HG03196 (cell line): ENCODE measurements around the gene CD81.

ENCODE experiments used
- ATAC-seq: cut with Tn5 transposase; IDR thresholded peaks from one replicate; pipeline ENCODE4 v1.9.1; 2021; ENCODE audit not compliant: unreplicated experiment

Gene CD81

DNA sequence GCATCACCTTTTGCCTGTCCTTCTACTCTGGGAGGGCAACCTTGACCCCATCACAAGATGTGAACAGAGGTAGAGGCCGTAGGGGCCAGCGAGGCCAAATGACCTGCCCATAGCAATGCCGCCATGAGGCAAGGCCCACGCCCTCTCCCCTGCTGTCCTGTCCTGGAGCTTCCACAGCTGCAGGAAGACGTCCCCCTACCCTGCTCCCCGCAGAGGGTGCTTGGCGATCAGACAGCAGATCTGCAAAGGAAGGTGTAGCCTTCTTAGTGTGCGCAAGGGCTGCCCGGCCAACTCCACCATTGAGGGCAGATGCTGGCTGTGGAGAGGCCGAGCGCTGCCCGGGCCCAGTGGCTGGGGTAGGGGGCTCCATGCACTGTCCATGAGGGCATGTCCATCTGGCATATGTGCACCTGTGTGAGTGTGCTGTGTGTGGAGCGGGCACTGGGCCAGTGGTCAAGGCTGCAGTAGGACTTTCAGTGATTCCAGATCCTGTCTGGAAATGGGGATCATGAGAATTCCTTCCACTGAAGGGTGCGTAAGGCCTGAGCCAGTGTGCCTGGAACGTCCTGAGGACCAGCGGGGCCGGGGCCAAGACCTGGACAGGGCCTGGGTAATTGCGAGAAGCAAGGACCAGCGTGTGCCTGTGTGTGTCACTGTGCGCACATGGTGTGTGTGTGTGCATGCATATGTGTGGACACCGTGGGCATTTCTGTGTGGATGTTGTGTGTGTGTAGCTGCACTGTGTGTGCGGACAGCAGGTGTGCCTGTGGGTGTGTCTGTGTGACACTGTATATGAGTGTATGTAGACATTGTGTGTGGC, 56.2 kb downstream of the CD81 start:
- no peak for ATAC-seq

GRCh38 chr11:2434008-2434407, 56.9 kb downstream of the CD81 start:
- ATAC-seq, result no peak

DNA sequence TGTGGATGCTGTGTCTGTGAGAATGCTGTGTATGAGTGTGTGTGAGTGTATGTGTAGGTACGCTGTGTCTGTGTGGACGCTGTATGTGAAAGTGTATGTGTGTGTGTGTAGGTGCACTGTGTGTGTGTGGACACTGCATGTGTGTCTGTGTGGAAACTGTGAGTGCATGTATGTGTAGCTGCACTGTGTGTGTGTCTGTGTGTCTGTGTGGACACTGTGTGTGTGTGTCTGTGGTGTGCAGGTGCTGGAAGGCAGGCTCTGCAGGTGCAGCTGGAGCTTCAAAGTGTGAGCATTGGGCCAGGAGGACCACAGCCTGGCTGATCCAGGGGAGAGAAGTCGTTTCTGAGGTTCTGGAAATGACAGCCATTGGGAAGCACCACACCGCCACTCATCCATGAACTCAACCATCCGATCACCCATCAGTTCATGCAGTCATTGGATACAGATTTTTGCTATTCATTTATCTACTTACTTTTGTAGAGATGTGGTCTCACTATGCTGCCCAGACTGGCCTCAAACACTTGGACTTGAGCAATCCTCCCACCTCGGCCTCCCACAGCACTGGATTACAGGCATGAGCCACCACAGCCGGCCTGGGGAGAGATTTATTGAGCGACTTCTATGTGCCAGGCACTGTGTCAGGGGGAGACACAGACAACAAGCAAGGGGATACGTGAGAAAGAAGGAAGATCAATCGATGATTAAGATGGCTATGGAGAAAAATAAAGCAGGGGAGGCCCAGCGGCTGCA, 57.6 kb downstream of the CD81 start:
- ATAC-seq, result no peak

DNA sequence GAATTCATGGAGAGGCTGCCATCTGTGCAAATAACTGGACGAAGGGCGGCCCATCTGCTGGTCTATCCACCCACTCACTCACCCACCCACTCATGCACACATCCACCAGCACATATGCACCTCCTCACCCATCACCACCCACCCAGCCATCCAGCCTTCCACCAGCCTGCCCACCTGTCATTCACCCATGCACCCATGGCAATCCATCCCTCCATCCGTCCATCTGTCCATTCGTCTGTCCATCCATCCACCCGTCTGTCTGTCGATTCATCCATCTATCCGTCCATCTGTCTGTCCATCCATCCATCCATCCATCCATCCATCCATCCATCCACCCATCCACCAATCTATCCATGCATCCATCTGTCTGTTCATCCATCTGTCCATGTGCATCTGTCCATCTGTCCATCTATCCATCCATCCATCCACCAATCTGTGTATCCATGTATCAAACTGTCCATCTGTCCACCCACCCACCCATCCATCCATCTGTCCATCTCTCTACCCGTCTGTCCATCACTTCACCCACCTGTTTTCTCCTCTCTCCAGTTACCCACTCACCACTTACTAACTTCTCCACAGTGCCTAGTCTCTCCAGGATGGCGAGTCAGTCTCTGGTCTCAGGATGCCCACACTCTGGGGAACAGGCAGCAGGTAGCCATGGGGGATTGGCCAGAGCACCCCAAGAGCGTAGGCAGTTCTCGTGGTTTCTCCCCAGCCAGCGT, 58.3 kb downstream of the CD81 start:
- no peak for ATAC-seq

DNA sequence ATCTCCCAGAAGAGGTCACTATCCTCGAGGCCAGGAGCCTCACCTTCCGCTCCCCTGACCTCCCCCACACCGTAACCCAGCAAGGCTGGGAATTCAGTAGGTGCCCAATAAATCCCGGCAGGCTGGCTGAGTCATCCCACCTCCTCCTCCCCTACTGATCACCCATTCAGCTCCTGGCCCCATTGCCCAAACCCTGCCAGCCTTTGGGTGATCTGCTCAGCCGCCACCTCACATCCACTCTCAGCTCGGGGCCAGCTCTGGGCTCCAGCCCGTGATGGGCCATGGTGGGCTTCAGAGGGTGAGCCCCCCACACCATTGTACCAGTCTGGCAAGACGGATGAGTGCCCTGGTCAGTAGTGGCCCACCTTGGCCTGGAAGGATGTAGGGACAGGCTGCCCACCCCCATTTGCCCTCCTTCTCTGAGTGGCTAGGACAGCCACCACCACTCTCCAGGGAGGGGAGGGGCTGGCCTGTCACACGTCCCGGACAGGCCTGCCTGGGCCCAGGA, 59.0 kb downstream of the CD81 start:
- no peak for ATAC-seq

GRCh38 chr11:2436521-2437031, 59.5 kb downstream of the CD81 start:
- ATAC-seq, result no peak

DNA sequence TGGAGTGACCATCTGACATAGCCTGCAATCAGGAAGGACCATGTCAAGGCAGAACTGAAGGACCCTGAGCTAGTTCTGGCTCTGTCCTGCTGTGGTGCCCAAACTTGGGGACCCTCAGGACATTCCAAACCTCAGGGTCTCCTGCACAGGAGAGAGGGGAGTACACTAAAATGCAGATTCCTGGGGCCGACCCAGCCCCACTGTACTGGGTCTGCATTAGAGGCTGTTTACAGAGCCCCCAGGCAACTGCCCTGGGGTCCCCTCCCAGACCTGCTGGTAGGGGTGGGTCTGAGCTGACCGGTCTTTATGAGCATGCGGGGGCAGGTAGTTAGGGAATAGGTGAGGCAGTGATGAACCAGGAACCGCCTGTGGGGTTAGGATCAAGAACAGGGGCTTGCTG, 60.4 kb downstream of the CD81 start:
- ATAC-seq, result no peak

DNA sequence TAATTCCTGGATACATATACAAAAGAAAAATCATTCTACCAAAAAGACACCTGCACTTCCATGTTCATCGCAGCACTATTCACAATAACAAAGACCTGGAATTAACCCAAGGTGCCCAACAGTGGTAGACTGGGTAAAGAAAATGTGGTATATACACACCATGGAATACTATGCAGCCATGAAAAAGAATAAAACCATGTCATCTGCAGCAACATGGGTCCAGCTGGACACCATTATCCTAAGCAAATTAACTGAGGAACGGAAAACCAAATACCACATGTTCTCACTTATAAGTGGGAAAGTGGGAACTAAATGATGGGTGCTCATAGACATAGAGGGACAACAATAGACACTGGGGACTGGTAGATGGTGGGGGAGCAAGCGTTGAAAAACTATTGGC, 62.7 kb downstream of the CD81 start:
- no peak for ATAC-seq

GRCh38 chr11:2440646-2441045, 63.5 kb downstream of the CD81 start:
- ATAC-seq, result no peak

DNA sequence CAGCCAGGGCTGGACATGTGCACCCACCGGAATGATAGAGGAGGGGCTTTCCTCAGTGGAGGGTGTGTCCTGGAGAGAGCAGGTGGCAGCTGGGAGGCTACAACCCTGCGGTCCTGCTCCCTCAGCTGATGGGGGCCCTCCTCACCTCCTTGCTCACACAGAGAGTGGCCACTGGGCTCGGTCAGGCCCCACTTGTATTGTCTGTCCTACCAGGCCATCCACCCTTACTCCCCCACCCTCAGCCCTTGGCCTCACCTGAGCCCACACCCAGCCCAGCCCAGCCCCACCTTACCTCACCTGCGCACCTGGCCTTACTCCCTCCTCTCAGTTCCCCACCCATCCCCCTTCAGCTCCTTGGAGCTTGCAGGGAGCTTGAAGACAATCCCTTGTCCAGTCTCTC, 64.1 kb downstream of the CD81 start:
- no peak for ATAC-seq

- ATAC-seq, result no peak
Measured at GRCh38 chr11:2442589-2442988, 65.5 kb downstream of the CD81 start.

- no peak for ATAC-seq
Measured at GRCh38 chr11:2443406-2443805, 66.3 kb downstream of the CD81 start.

DNA sequence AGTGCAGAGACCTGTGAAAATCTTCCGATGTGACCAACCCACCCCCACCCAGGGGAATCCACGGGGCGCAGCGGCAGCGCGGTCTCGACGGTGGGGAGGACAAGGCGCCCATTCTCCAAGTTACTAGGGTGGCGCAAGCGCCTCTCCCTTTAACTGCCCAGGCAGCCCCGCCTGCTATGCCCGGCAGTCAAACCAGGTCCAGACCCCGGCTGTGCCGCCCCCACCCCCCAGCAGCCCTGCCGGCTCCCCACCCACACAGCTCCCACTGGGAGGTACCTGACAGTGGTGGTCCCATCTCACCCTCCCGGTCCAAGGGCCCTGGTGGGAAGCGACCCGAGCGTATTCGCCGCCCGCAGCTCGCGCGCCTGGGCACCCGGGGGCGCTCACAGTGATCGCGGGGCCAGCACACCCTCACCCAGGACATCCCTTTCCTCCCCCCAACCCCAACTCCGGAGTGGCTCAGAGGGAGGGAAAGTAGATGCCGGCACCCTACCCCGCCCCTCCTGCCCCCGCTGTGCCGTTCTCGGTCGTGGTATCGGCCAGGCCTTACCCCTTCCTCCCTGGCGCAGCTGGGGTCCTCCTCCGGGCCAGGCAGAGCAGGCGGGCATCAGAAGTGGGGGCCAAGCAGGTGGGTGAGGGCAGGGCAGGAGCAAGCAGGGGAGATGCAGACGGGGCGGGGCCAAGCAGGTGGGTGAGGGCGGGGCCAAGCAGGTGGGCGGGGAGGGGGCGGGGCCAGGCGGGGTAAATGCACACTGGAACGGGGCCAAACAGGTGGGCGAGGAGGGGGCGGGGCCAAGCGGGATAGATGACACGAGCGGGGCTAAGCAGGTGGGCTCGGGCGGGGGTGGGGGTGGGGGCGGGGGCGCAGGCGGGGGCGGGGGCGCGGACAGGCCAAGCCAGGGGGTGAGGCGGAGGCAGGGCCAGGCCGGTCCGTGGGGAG, 67.0 kb downstream of the CD81 start, which contains the start of gene TRPM5:
Gene TRPM5 (minus strand): TSS at position 634 of the 940 bp plus-strand sequence. CDS start 21,478 bp downstream, outside the sequence.
- ATAC-seq, result no peak

DNA sequence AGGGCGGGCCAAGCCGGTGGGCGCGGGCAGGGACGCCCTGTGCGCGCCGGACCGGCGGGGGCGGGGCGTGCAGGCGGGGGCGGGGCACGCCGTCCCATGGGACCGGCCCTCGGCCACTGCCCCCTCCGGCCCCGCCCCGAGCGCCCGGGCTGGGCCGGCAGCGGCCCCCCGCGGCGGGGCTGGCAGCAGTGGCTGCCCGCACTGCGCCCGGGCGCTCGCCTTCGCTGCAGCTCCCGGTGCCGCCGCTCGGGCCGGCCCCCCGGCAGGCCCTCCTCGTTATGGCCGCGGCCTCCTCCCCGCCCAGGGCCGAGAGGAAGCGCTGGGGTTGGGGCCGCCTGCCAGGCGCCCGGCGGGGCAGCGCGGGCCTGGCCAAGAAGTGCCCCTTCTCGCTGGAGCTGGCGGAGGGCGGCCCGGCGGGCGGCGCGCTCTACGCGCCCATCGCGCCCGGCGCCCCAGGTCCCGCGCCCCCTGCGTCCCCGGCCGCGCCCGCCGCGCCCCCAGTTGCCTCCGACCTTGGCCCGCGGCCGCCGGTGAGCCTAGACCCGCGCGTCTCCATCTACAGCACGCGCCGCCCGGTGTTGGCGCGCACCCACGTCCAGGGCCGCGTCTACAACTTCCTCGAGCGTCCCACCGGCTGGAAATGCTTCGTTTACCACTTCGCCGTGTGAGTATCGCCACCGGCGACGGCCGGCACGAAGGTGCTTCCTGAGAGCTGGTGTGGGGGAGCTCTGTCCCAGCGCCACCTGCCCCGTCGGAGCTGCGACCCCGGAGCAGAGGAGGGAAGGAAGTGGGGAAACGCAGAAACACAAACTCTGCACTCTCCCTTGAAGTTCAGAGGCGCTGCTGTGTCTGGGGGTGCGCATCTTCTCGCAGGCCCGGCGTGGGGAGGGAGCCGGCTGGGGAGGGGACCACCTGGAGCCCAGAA, 68.0 kb downstream of the CD81 start, which contains the start of gene KCNQ1:
Gene KCNQ1 (plus strand): TSS at position 188 of the 925 bp plus-strand sequence. CDS start 91 bp downstream, at position 279.
- no peak for ATAC-seq

DNA sequence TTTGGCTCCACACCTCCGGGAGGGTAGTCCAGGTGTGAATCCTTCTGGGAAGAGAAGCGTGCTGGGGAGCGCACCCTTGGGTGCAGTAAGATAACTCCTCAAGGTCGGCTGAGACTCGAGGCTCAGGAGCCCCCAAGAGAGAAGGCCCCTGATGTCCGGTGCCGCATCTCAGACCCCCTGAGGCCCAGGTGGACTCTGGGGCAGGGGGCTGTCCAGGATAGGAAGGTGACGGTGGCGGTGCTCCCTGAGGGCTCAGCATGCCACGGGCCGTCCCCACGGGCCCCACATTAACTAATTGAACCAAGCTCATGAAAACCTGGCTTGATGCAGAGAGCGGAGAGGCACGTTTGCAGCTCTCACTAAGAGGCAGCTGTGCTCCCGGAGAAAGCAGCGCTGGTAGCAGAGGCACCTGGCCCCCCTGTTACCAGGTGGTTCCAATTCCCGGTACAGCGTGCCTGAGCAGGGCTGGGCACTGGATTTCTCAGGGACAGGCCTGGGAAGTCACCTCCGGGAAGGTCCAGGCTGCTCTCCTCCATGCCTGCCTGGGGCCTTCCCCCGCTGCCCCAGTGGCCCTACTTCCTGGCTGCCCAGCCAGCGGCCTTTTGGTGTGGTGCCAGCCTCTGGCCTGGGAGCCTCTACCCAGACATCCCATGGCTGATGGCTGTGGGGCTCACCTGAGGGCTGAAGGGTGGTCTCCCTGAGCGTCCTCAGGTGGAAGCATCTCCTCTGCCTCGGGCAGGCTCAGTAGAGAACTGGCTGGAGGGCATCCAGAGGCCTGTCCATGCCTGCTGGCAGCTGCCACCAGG, 68.8 kb downstream of the CD81 start:
- ATAC-seq, result no peak

DNA sequence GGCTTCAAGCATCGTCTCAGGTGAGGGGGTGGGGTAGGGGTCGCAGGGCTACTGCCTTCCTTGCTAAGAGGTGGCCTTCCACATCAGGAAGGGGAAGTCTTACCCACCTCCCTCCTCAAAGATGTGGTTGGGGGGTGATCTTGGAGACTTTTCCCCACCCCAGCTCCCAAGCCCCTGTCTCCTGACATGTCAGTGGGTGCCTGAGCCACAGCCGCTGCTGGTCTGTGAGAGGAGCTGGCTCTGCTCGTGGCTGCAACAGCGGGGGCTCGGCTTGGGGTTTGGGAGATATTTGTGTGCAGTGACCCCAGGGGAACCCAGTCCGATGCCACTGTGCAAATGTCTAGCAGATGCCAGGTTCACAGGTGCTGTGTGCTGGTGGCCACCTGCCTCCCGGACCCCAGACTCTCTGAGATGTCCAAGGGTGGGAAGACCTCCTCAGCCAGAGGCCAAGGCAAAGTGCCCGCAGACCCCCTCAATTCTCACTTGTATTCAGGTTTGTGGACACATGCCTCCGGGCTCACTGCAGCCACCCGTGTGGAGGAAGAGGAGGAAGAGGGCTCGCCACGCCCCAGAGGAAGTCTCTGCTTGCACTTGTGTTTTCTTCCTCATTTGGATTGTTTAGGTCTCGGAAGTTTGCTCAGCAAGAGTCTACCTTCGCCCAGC, 69.6 kb downstream of the CD81 start:
- ATAC-seq, result no peak
